Epidermal melanocyte (primary cell): Measurements from ENCODE around the gene IGF2R.
"Not testable (repeated sequence)": the region's sequence is repeated elsewhere in the genome, so short reads cannot be mapped to it uniquely, and the experiment has no call there.

Source experiments
- DNase-seq: peaks from one replicate; pipeline ENCODE4 v3.0.0; 2011; ENCODE audit warnings: low spot score; ENCODE audit not compliant: insufficient read length

Gene IGF2R

DNA sequence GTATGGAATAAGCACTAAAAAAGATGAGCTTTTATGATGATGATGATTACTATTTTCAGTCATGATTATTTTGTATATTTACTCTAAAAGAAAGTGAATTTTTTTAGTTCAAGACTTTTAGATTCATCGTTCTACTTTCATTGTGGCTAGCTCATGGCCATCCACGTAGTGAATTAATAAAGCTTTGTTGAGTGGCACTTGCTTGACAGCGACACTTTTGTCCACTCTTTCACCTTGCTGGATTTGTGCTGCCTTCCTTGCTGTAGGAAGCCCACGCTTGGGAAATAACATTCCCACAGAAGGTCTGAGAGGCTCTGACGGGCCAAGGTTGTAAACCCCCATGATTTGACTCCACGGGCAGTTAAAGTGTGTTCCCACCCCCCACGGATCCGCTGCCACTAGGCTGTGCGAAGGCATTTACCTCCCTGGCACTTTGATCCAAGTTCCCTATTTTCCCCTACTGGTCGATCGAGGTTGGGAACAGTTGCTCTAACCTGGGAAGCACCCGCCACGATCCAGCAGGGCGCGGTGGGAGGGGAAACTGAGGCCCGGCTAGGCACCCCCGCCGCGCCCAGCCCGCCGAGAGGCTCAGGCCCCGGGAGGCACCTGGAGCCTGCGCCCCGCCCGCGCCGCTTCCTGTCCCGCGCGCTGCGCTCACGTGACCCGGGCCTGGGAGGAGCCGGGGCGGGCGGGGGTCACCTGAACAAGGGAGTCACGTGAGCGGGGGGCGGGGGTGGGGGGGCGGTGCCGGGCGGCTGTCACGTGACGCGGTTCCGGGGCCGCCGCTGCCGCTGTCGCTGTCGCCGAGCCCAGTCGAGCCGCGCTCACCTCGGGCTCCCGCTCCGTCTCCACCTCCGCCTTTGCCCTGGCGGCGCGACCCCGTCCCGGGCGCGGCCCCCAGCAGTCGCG, at the start of gene IGF2R:
Gene IGF2R (plus strand): TSS at position 788 of the 909 bp plus-strand sequence. CDS start 165 bp downstream, outside the sequence.
- DNase-seq = peak; percentile 94

DNA sequence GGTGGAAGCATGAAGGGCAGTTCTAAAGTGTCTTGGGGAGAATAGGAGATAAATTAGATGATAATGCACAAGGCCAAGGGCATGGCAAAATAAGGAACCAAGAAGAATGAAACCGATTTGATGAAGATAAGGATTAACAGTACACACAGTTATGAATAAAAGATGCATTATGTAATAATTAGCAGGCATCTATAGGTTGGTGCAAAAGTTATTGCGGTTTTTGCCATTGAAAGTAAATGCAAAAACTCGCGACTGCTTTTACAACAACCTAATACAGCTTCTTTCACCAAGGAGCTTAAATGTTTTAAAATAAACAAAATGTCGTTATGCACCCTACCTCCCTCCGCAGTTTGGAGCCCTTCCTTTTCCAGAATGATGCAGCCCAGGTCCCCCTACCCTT, 49.1 kb upstream of the IGF2R start:
- DNase-seq = no peak

GRCh38 chr6:159924150-159924549, 44.7 kb upstream of the IGF2R start:
- not testable (repeated sequence) for DNase-seq

- DNase-seq = no peak
These were observed 42.2 kb upstream of the IGF2R start for GRCh38 chr6:159926542-159927203.

GRCh38 chr6:159929819-159930218, 39.1 kb upstream of the IGF2R start:
- no peak for DNase-seq

DNA sequence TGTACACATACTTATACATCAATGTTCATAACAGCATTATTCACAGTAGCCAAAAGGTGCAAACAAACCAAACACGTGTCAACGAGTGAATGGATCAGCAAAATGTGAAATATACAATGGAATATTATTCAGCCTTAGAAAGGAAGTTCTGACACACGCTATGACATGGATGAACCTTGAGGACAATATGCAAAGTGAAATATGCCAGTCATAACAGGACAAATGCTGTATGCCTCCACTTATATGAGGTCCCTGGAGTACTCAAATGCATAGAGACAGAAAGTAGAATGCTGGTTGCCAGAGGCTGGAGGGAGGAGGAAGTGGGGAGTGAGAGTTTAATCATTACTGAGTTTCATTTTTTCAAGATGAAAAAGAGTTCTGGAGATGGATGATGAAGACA, 37.8 kb upstream of the IGF2R start:
- DNase-seq = no peak

- no peak for DNase-seq
These were observed 37.0 kb upstream of the IGF2R start for GRCh38 chr6:159931846-159932245.

- DNase-seq = no peak
These were observed 35.8 kb upstream of the IGF2R start for GRCh38 chr6:159933077-159933476.

DNA sequence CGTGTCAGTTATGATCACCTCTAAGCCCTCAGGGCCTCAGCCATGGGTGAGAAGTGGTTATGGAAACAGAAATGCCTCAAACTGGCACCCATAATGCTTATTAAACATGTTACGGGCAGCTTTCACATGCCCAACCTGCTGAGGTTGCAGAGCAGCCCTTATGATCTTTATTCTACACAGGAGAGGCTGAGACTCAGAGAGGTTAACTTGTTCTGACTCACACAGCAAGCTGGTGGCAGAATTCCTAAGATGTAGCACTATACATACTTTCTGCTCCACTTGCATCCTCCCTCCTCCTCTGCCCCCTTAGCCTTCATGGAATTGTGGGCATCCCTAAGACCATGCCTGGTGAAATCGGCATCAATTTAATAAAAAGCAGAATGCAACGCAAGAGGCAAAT, 34.7 kb upstream of the IGF2R start:
- DNase-seq = no peak

GRCh38 chr6:159935065-159935464, 33.8 kb upstream of the IGF2R start:
- no peak for DNase-seq

- no peak for DNase-seq
These were observed 33.2 kb upstream of the IGF2R start for GRCh38 chr6:159935633-159936032.

DNA sequence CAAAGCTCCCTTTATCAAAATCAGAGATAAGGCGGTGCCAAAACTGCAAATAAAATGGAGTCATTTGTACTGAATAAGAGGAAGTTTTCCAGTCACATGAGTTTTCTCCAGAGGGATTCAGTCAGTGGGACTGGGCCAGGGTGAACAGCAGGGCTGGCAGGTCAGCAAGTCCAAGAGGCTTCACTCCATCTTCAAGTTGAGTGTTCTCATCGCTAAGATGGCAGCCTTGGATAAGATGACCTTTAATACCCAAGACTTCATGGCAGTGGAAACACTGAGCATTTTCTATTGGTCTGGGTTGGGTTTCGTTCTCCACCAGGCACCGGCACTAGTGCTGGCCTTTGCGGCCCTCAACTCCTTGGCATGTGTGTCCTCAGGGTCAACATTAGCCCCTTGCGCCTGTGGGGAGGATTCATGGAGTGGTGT, 29.3 kb upstream of the IGF2R start:
- no peak for DNase-seq

- DNase-seq = no peak
These were observed 27.4 kb upstream of the IGF2R start for GRCh38 chr6:159941286-159942113.

GRCh38 chr6:159943101-159943632, 25.7 kb upstream of the IGF2R start:
- DNase-seq = no peak

GRCh38 chr6:159943968-159944598, 24.8 kb upstream of the IGF2R start:
- no peak for DNase-seq

GRCh38 chr6:159945801-159946392, 23.0 kb upstream of the IGF2R start:
- DNase-seq = no peak

GRCh38 chr6:159946912-159947311, 22.0 kb upstream of the IGF2R start:
- no peak for DNase-seq

GRCh38 chr6:159948199-159948598, 20.7 kb upstream of the IGF2R start:
- no peak for DNase-seq

DNA sequence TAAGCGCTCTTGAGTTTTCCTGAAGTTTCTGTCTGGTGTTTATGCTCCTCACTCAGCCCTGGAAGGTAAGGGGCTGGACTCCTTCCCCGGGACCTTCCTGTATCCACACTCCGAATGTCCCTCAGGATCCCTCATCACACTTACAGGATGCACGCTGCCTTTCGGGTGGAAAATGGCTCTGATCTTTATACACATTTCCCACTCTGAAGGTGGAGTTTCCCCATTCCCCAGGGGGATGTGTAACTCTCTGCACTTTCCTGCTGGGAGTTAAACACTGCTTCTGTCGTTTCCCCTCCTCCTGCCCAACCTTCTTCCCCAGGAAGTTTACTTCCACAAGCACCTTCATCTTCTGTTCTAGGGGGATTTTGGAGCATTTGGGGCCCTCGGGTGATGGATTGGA, 17.1 kb upstream of the IGF2R start:
- no peak for DNase-seq

DNA sequence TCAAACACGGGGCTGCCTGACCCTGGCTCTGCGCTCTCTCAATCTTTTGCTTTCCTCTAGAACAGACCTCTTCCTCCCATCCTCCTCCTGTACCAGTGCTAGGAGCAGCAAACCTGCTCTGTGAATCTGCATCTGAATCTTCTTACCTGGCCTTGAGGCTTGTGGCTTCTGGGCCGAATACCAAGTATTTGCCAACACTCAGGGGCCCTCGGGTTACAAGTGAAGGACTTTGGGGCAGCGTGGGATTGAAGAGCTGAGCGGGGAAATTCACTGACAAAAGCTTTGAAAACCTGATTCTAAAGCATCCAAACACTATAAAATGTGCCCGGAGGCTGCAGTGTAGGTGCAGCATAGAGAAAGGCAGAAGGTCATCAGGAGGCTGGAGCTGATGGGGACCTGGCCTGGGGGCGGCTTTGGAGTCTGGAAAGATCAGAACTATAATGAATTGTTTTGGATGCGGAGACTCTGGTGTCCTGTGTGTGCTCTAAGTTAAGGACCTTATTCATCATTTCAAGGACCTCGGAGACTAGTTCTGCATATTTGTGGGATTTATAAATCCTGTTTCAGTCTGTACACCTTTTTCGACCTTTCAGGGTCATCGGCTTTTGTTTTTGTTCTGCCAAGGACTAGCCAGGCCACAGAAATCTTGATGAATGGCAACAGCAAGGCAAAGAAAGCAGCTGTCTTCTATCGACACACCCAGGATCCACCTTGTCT, 16.4 kb upstream of the IGF2R start:
- DNase-seq = no peak
